Fibroblast of lung (primary cell): Measurements from ENCODE around the gene REV1.

Experiments used
- CTCF ChIP-seq, 2 donors: IDR thresholded peaks in 1 of 2; conservative IDR thresholded peaks in 1 of 2; 1 replicate in 1 of 2; 2 replicates in 1 of 2; pipeline ENCODE4 v1.5.1; 2011 to 2012; ENCODE audit warnings: low read length in 2 of 2, control low read depth in 1 of 2, inconsistent platforms in 1 of 2, low read depth in 1 of 2, mild to moderate bottlenecking in 1 of 2
- EZH2 ChIP-seq: IDR thresholded peaks from 2 replicates; pipeline ENCODE4 v1.5.1; 2012; ENCODE audit warnings: low read length, control low read depth, mild to moderate bottlenecking; ENCODE audit errors: missing control alignments

GRCh38 chr2:99354070-99354469, 135.7 kb downstream of the REV1 start:
- TF ChIP-seq CTCF (conservative IDR thresholded peaks at IDR 0.05 in 1 of 2, IDR thresholded peaks at IDR 0.05 in 1 of 2; ENCODE audit: low read depth in 1 of 2, low read length in 2 of 2) (no peak), EZH2 (no peak)
